ENCODE measurements around the gene LCN1.

LCN1 gene

GRCh38 chr9:135501261-135502167 lies 19.7 kb upstream of the LCN1 start:
- no peak overlapping the region for H3K23ac ChIP-seq (ENCODE audit: low read length)
- H2AFZ ChIP-seq (ENCODE audit: insufficient read depth, low read length, poor library complexity), result no peak overlapping the region
- no peak overlapping the region for H3K27ac ChIP-seq (ENCODE audit: low read depth, low read length)
- peaks cover 10% of the 10 kb centered on the region for H3K79me1 ChIP-seq (ENCODE audit: low read length)
- no peak overlapping the region for H2AK5ac ChIP-seq (ENCODE audit: low read length)
- H3K4ac ChIP-seq (ENCODE audit: low read depth, low read length), result peak overlapping the region; percentile 86
- DNase-seq, result no peak
- no peak overlapping the region for H2BK120ac ChIP-seq (ENCODE audit: insufficient read depth, low read length, poor library complexity)
- H3K4me2 ChIP-seq (ENCODE audit: low read length), result peak overlapping the region; percentile 99
- peak overlapping the region; percentile 61 for H4K12ac ChIP-seq (ENCODE audit: low read depth, low read length)
- H4K91ac ChIP-seq (ENCODE audit: low read depth, low read length), result peak overlapping the region; percentile 77
- WGBS (ENCODE audit: extremely low coverage, insufficient coverage, insufficient read length), result no CpG with 5 or more reads among the region's 38 CpGs
- H3K4me3 ChIP-seq (ENCODE audit: low read depth, low read length), result peak overlapping the region; percentile 95
- H3K36me3 ChIP-seq (ENCODE audit: control insufficient read depth in 1 of 2, insufficient read depth in 2 of 2, low read length in 2 of 2), result peaks cover 37% of the 10 kb centered on the region in 2 experiments
- H3K79me2 ChIP-seq (ENCODE audit: control insufficient read depth, insufficient read depth, low read length, poor library complexity), result peaks cover 12% of the 10 kb centered on the region
- H2BK12ac ChIP-seq (ENCODE audit: low read length), result no peak overlapping the region
- H3K27me3 ChIP-seq (ENCODE audit: insufficient read depth, low read length), result no peaks in the 10 kb centered on the region
- no peaks in the 10 kb centered on the region for H3K9me3 ChIP-seq (ENCODE audit: insufficient read depth, low read depth, low read length)
- peak overlapping the region; percentile 85 for H4K8ac ChIP-seq (ENCODE audit: low read depth, low read length)
- H2BK5ac ChIP-seq (ENCODE audit: low read depth, low read length, poor library complexity), result no peak overlapping the region
- H3K18ac ChIP-seq (ENCODE audit: low read length), result peak overlapping the region; percentile 48
- peaks cover 11 to 15% of the 10 kb centered on the region in 2 experiments for H3K4me1 ChIP-seq (ENCODE audit: control insufficient read depth in 1 of 2, insufficient read depth in 2 of 2, low read length in 2 of 2)
- H3K9ac ChIP-seq (ENCODE audit: low read length), result peak overlapping the region; percentile 90
- H3K14ac ChIP-seq (ENCODE audit: low read length), result no peak overlapping the region

GRCh38 chr9:135502168-135502872 lies 18.9 kb upstream of the LCN1 start:
- Histone ChIP-seq H4K91ac (ENCODE audit: low read depth, low read length) (no peak overlapping the region), H3K79me1 (ENCODE audit: low read length) (peaks cover 10% of the 10 kb centered on the region), H3K4me2 (ENCODE audit: low read length) (no peak overlapping the region), H3K36me3 (ENCODE audit: control insufficient read depth in 1 of 2, insufficient read depth in 2 of 2, low read length in 2 of 2) (peaks cover 37% of the 10 kb centered on the region in 2 experiments), H4K8ac (ENCODE audit: low read depth, low read length) (no peak overlapping the region), H3K27ac (ENCODE audit: low read depth, low read length) (no peak overlapping the region), H3K9me3 (ENCODE audit: insufficient read depth, low read depth, low read length) (no peaks in the 10 kb centered on the region), H2BK120ac (ENCODE audit: insufficient read depth, low read length, poor library complexity) (no peak overlapping the region), H2AFZ (ENCODE audit: insufficient read depth, low read length, poor library complexity) (no peak overlapping the region), H3K14ac (ENCODE audit: low read length) (no peak overlapping the region), H3K4me1 (ENCODE audit: control insufficient read depth in 1 of 2, insufficient read depth in 2 of 2, low read length in 2 of 2) (peaks cover 16 to 19% of the 10 kb centered on the region in 2 experiments), H3K9ac (ENCODE audit: low read length) (peak overlapping the region; percentile 43), H2BK12ac (ENCODE audit: low read length) (no peak overlapping the region), H3K18ac (ENCODE audit: low read length) (no peak overlapping the region), H3K23ac (ENCODE audit: low read length) (no peak overlapping the region), H3K4me3 (ENCODE audit: low read depth, low read length) (no peak overlapping the region), H3K4ac (ENCODE audit: low read depth, low read length) (peak overlapping the region; percentile 9), H2BK5ac (ENCODE audit: low read depth, low read length, poor library complexity) (no peak overlapping the region), H4K12ac (ENCODE audit: low read depth, low read length) (no peak overlapping the region), H3K27me3 (ENCODE audit: insufficient read depth, low read length) (no peaks in the 10 kb centered on the region), H3K79me2 (ENCODE audit: control insufficient read depth, insufficient read depth, low read length, poor library complexity) (peaks cover 12% of the 10 kb centered on the region), H2AK5ac (ENCODE audit: low read length) (no peak overlapping the region)
- DNase-seq, result no peak
- no CpG with 5 or more reads among the region's 15 CpGs for WGBS (ENCODE audit: extremely low coverage, insufficient coverage, insufficient read length)

GRCh38 chr9:135502873-135503321 lies 18.3 kb upstream of the LCN1 start:
- Histone ChIP-seq H2BK12ac (ENCODE audit: low read length) (no peak overlapping the region), H2BK5ac (ENCODE audit: low read depth, low read length, poor library complexity) (no peak overlapping the region), H3K18ac (ENCODE audit: low read length) (no peak overlapping the region), H3K79me2 (ENCODE audit: control insufficient read depth, insufficient read depth, low read length, poor library complexity) (peaks cover 12% of the 10 kb centered on the region), H4K12ac (ENCODE audit: low read depth, low read length) (no peak overlapping the region), H3K23ac (ENCODE audit: low read length) (no peak overlapping the region), H3K9me3 (ENCODE audit: insufficient read depth, low read depth, low read length) (no peaks in the 10 kb centered on the region), H3K14ac (ENCODE audit: low read length) (no peak overlapping the region), H2AFZ (ENCODE audit: insufficient read depth, low read length, poor library complexity) (no peak overlapping the region), H2AK5ac (ENCODE audit: low read length) (no peak overlapping the region), H3K9ac (ENCODE audit: low read length) (peak overlapping the region; percentile 43), H3K79me1 (ENCODE audit: low read length) (peaks cover 10% of the 10 kb centered on the region), H3K27ac (ENCODE audit: low read depth, low read length) (no peak overlapping the region), H4K91ac (ENCODE audit: low read depth, low read length) (no peak overlapping the region), H3K4me2 (ENCODE audit: low read length) (no peak overlapping the region), H3K36me3 (ENCODE audit: control insufficient read depth in 1 of 2, insufficient read depth in 2 of 2, low read length in 2 of 2) (peaks cover 37% of the 10 kb centered on the region in 2 experiments), H3K4me1 (ENCODE audit: control insufficient read depth in 1 of 2, insufficient read depth in 2 of 2, low read length in 2 of 2) (peaks cover 16 to 19% of the 10 kb centered on the region in 2 experiments), H3K4me3 (ENCODE audit: low read depth, low read length) (no peak overlapping the region), H3K27me3 (ENCODE audit: insufficient read depth, low read length) (no peaks in the 10 kb centered on the region), H2BK120ac (ENCODE audit: insufficient read depth, low read length, poor library complexity) (no peak overlapping the region), H4K8ac (ENCODE audit: low read depth, low read length) (no peak overlapping the region), H3K4ac (ENCODE audit: low read depth, low read length) (no peak overlapping the region)
- DNase-seq, result no peak
- WGBS (ENCODE audit: extremely low coverage, insufficient coverage, insufficient read length), result no CpG with 5 or more reads among the region's 16 CpGs

- H3K9me3 ChIP-seq (ENCODE audit: insufficient read depth, low read depth, low read length), result no peaks in the 10 kb centered on the region
These were observed 17.6 kb upstream of the LCN1 start for GRCh38 chr9:135503371-135504261.

More at GRCh38 chr9:135503371-135504261, 17.6 kb upstream of the LCN1 start:
- H2BK5ac ChIP-seq (ENCODE audit: low read depth, low read length, poor library complexity), result no peak overlapping the region
- H3K23ac ChIP-seq (ENCODE audit: low read length), result no peak overlapping the region
- no peak overlapping the region for H3K18ac ChIP-seq (ENCODE audit: low read length)
- no peak for DNase-seq
- peaks cover 10% of the 10 kb centered on the region for H3K79me1 ChIP-seq (ENCODE audit: low read length)
- H3K4ac ChIP-seq (ENCODE audit: low read depth, low read length), result no peak overlapping the region
- no peak overlapping the region for H4K8ac ChIP-seq (ENCODE audit: low read depth, low read length)
- no peak overlapping the region for H2BK12ac ChIP-seq (ENCODE audit: low read length)
- no CpG with 5 or more reads among the region's 41 CpGs for WGBS (ENCODE audit: extremely low coverage, insufficient coverage, insufficient read length)
- H4K91ac ChIP-seq (ENCODE audit: low read depth, low read length), result no peak overlapping the region
- no peak overlapping the region for H2AK5ac ChIP-seq (ENCODE audit: low read length)
- no peak overlapping the region for H3K9ac ChIP-seq (ENCODE audit: low read length)
- no peak overlapping the region for H3K4me2 ChIP-seq (ENCODE audit: low read length)
- peaks cover 16 to 19% of the 10 kb centered on the region in 2 experiments for H3K4me1 ChIP-seq (ENCODE audit: control insufficient read depth in 1 of 2, insufficient read depth in 2 of 2, low read length in 2 of 2)
- H3K79me2 ChIP-seq (ENCODE audit: control insufficient read depth, insufficient read depth, low read length, poor library complexity), result peaks cover 12% of the 10 kb centered on the region
- no peak overlapping the region for H3K4me3 ChIP-seq (ENCODE audit: low read depth, low read length)
- H3K27ac ChIP-seq (ENCODE audit: low read depth, low read length), result no peak overlapping the region
- H2BK120ac ChIP-seq (ENCODE audit: insufficient read depth, low read length, poor library complexity), result no peak overlapping the region
- H3K27me3 ChIP-seq (ENCODE audit: insufficient read depth, low read length), result no peaks in the 10 kb centered on the region
- H3K14ac ChIP-seq (ENCODE audit: low read length), result no peak overlapping the region
- H2AFZ ChIP-seq (ENCODE audit: insufficient read depth, low read length, poor library complexity), result no peak overlapping the region
- H3K36me3 ChIP-seq (ENCODE audit: control insufficient read depth in 1 of 2, insufficient read depth in 2 of 2, low read length in 2 of 2), result peaks cover 37% of the 10 kb centered on the region in 2 experiments
- no peak overlapping the region for H4K12ac ChIP-seq (ENCODE audit: low read depth, low read length)
